ENCODE data around the gene KCNJ6.

KCNJ6 gene

DNA sequence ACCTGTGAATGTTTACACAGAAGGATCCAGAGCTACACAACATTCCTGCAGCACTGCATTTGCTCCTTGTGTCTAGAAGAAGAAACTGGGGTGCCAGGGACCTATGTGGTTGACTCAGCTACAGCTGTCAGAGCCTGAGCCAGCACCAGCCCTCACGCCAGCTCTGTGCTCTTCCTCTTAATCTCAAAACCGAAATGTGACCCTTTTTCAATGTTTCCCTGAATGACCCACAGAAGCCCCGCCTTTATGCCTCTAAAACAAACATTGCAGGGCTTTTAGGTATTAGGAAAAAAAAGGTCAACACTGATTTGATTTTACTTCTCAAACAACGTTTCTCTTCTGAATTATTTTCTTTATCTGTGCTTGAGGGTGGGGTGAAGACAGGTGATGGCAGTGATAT is 289.2 kb downstream of the KCNJ6 start:
- H3K36me3 Mint-ChIP-seq (ENCODE audit: low read depth): no peaks in the 10 kb centered on the region
- no peaks in the 10 kb centered on the region for H3K4me1 Mint-ChIP-seq (ENCODE audit: low read depth)
- H3K27ac Mint-ChIP-seq: no peak overlapping the region
- H3K9me3 Mint-ChIP-seq: no peaks in the 10 kb centered on the region
- peaks cover 31% of the 10 kb centered on the region for H3K27me3 Mint-ChIP-seq (ENCODE audit: low read depth)
- no peak overlapping the region for H3K4me3 Mint-ChIP-seq

DNA sequence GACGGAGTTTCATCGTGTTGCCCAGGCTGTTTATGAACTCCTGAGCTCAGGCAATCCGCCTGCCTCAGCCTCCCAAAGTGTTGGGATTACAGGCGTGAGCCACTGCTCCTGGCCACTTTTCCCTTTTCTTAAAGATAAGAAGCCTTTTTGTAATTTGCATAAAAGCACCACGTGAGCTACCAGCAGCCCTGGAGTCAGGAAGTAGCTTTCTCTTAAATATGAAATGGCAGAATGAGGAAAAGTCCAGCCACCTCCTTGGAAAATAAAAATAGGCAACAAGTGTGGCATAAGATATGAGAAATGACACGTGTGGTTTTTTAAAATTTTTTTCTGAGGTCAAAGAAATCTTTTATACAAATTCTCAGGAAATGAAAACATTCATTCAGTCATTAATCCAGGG is 289.9 kb downstream of the KCNJ6 start:
- Mint-ChIP-seq H3K4me1 (ENCODE audit: low read depth) (no peaks in the 10 kb centered on the region), H3K27ac (no peak overlapping the region), H3K36me3 (ENCODE audit: low read depth) (no peaks in the 10 kb centered on the region), H3K9me3 (no peaks in the 10 kb centered on the region), H3K4me3 (no peak overlapping the region), H3K27me3 (ENCODE audit: low read depth) (peaks cover 23% of the 10 kb centered on the region)

DNA sequence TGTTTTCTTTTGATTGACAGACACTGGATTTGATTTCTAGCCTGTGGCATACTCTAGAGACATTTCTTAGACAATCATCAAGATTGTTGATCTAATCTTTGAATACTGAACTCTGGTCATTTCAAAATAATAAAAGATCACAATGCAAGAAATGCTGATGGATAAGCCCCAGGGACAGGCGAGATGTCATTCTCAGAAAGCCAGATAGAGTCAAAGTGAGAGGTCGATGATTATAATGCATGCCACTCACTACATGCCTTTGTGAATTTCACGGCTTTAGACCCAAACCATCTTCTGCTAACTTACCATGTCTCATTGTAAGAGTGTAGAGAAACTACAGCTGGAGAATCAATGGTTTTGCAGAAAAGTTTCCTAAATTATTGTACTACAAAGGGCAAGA is 292.6 kb downstream of the KCNJ6 start:
- Mint-ChIP-seq H3K36me3 (ENCODE audit: low read depth) (no peaks in the 10 kb centered on the region), H3K27ac (no peak overlapping the region), H3K9me3 (no peaks in the 10 kb centered on the region), H3K4me1 (ENCODE audit: low read depth) (no peaks in the 10 kb centered on the region), H3K27me3 (ENCODE audit: low read depth) (peaks cover 14% of the 10 kb centered on the region), H3K4me3 (no peak overlapping the region)

DNA sequence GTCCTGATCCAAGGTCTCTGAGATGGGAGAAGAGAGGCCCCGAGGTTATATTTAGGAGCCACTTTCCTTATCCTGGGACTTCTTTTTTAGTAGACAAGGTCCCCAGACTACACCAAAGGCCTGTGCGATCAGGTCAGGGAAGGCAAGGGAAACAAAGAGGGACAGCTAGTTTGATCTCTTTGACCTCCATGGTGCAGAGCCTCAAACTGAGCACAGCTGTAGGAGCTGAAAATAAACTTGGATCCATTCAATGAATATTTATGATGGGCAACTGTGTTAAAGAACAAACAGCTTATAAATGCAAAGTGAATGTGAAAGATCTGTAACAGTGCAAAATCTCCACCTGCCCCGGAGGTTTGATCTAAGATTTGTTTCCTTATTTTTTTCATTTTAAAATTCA is 293.1 kb downstream of the KCNJ6 start:
- Mint-ChIP-seq H3K4me1 (ENCODE audit: low read depth) (no peaks in the 10 kb centered on the region), H3K27me3 (ENCODE audit: low read depth) (peaks cover 9% of the 10 kb centered on the region), H3K4me3 (no peak overlapping the region), H3K36me3 (ENCODE audit: low read depth) (no peaks in the 10 kb centered on the region), H3K27ac (no peak overlapping the region), H3K9me3 (no peaks in the 10 kb centered on the region)

DNA sequence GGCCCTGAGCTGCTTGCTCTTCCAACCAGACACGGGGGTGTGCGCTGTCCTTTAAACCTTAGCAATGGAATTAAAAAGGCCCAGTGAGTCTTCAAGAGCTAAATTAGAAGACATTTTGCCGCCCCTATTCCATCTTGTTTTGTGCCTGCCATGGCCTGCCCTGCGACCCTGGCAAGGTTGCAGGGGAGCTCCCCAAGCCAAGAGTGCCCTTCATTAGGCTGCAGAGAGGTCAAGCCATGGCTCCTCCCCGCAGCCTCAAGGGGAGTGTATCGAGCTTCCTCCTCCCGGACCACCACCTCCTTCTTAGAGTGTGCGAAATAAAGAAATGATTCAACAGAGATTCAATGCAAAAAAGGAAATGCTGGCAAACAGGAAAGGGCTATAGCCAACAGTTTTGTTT is 293.5 kb downstream of the KCNJ6 start:
- Mint-ChIP-seq H3K4me1 (ENCODE audit: low read depth) (no peaks in the 10 kb centered on the region), H3K4me3 (no peak overlapping the region), H3K27ac (no peak overlapping the region), H3K36me3 (ENCODE audit: low read depth) (no peaks in the 10 kb centered on the region), H3K9me3 (no peaks in the 10 kb centered on the region), H3K27me3 (ENCODE audit: low read depth) (peaks cover 8% of the 10 kb centered on the region)

DNA sequence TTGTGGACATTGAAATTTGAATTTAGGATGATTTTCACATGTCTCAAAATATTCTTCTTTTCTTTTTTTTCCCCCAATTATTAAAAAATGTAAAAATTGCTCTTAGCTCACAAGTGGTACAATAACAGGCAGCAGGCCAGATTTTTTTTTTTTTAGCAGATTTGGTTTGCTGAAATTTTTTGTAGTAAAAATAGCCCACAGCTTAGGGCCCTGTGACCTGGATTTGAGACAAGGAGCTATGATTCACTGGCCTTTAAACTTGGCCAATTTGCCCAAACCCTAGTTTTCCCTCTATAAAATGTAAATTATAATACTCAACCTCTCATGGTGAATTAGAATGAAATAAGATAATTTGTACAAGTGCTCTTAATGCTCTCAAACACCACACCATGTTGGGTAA is 295.9 kb downstream of the KCNJ6 start:
- no peaks in the 10 kb centered on the region for H3K4me1 Mint-ChIP-seq (ENCODE audit: low read depth)
- H3K36me3 Mint-ChIP-seq (ENCODE audit: low read depth): no peaks in the 10 kb centered on the region
- no peaks in the 10 kb centered on the region for H3K9me3 Mint-ChIP-seq
- H3K4me3 Mint-ChIP-seq: no peak overlapping the region
- no peak overlapping the region for H3K27ac Mint-ChIP-seq
- H3K27me3 Mint-ChIP-seq (ENCODE audit: low read depth): peaks cover 8% of the 10 kb centered on the region

DNA sequence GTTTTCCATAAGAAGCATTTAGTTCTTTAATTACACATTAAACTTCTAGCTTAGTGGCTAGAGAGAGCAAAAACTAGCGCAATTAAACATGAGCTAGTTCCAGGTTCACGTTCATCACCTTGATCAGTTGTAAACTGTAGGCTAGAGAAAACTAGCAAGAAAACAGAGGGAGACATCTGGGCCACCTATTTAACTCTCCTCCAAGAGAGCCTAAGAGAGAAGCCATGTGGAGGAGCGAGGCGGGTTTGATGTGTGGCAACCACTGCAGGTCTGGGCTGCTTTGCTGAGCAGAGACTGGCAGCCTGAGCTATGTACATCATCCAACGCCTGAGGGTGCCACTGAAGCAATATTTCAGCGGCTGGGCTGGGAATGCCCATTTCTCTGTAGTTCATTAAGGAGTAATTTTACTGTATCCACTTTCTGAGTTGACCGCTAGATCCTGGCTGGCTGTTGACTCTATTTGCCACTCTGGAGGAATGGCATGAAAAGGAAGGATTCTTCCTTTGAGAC is 296.7 kb downstream of the KCNJ6 start:
- no peak overlapping the region for H3K27ac Mint-ChIP-seq
- H3K9me3 Mint-ChIP-seq: no peaks in the 10 kb centered on the region
- no peaks in the 10 kb centered on the region for H3K4me1 Mint-ChIP-seq (ENCODE audit: low read depth)
- no peak overlapping the region for H3K4me3 Mint-ChIP-seq
- H3K27me3 Mint-ChIP-seq (ENCODE audit: low read depth): peaks cover 8% of the 10 kb centered on the region
- no peaks in the 10 kb centered on the region for H3K36me3 Mint-ChIP-seq (ENCODE audit: low read depth)

DNA sequence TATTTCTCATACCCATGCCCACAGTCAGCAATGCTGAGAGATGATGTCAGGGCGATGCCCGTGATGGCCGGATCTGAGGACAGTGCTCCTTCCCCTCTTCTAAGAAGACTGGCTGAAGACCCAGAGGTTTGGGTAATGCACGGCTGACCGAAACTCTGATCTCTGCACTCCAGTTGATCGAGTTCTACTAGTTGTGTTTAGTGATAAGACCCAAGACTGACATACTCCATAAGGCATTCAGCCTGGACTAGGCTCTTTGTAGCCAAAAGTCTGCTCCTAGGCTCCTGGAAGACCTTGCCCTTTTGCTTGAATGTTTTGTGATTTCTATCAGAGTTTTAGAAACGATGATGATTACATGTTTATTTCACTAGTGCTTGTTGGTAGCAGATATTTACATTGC is 298.2 kb downstream of the KCNJ6 start:
- H3K9me3 Mint-ChIP-seq: no peaks in the 10 kb centered on the region
- no peak overlapping the region for H3K4me3 Mint-ChIP-seq
- H3K4me1 Mint-ChIP-seq (ENCODE audit: low read depth): no peaks in the 10 kb centered on the region
- no peaks in the 10 kb centered on the region for H3K36me3 Mint-ChIP-seq (ENCODE audit: low read depth)
- no peak overlapping the region for H3K27ac Mint-ChIP-seq
- H3K27me3 Mint-ChIP-seq (ENCODE audit: low read depth): no peaks in the 10 kb centered on the region

DNA sequence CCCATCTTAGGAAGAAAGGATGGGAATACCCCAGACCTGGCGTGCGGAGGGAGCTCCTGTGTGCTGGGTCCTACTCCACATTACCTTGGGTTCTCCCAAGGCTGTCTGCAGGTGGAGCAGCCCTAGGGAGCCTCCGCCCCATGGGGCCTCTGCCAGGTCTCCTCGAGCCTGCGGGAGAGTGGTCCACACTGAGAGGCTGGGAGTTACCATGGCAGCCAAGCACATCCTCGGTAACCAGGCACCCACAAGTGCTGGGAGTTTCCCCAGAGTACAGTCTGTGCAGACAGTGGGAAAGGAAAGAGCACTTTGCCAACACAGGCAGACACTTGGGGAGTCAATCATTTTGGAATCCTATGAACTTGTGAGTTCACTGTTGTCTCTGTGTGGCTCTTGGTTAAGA is 300.3 kb downstream of the KCNJ6 start:
- H3K4me1 Mint-ChIP-seq (ENCODE audit: low read depth): no peaks in the 10 kb centered on the region
- no peak overlapping the region for H3K27ac Mint-ChIP-seq
- no peaks in the 10 kb centered on the region for H3K9me3 Mint-ChIP-seq
- no peaks in the 10 kb centered on the region for H3K36me3 Mint-ChIP-seq (ENCODE audit: low read depth)
- H3K4me3 Mint-ChIP-seq: no peak overlapping the region
- H3K27me3 Mint-ChIP-seq (ENCODE audit: low read depth): peaks cover 3% of the 10 kb centered on the region

DNA sequence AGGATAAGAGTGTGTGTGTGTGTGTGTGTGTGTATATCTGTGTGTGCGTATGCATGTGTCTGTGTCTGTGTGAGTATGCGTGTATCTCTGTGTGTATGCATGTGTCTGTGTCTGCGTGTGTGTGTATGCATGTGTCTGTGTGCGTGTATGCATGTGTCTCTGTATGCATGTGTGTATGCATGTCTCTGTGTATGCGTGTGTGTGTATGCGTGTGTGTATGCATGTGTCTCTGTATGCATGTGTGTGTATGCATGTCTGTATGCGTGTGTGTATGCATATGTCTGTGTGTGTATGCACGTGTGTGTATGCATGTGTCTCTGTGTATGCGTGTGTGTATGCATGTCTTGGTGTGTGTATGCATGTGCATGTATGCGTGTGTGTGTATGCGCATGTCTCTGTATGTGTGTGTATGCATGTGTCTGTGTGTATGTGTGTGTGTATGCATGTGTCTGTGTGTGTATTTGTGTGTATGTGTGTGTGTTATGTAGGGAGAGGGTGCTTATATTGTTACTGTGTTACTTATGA is 301.8 kb downstream of the KCNJ6 start:
- no peaks in the 10 kb centered on the region for H3K36me3 Mint-ChIP-seq (ENCODE audit: low read depth)
- H3K27me3 Mint-ChIP-seq (ENCODE audit: low read depth): peaks cover 7% of the 10 kb centered on the region
- no peaks in the 10 kb centered on the region for H3K9me3 Mint-ChIP-seq
- no peak overlapping the region for H3K4me3 Mint-ChIP-seq
- H3K4me1 Mint-ChIP-seq (ENCODE audit: low read depth): no peaks in the 10 kb centered on the region
- no peak overlapping the region for H3K27ac Mint-ChIP-seq

DNA sequence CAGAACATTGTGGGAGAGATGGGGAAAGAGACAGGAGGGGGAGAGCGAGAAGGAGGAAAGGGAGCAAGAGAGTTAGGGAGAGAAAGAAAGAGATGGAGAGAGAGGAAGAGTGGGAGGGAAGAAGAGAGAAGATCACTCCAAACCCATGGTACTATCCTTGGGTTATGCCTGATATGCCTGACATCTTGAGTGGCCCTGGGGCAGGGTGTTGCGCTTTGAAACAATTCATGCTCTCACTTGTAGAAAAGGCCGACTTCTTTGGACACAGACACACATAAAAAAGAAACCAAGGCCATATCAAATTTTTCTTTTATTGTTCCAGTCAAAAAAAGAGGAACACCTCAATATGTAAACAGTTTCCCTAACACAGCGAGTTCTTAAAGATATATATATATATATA is 309.2 kb downstream of the KCNJ6 start:
- H3K36me3 Mint-ChIP-seq (ENCODE audit: low read depth): no peaks in the 10 kb centered on the region
- H3K9me3 Mint-ChIP-seq: no peaks in the 10 kb centered on the region
- H3K27ac Mint-ChIP-seq: no peak overlapping the region
- H3K27me3 Mint-ChIP-seq (ENCODE audit: low read depth): peaks cover 12% of the 10 kb centered on the region
- no peaks in the 10 kb centered on the region for H3K4me1 Mint-ChIP-seq (ENCODE audit: low read depth)
- no peak overlapping the region for H3K4me3 Mint-ChIP-seq

DNA sequence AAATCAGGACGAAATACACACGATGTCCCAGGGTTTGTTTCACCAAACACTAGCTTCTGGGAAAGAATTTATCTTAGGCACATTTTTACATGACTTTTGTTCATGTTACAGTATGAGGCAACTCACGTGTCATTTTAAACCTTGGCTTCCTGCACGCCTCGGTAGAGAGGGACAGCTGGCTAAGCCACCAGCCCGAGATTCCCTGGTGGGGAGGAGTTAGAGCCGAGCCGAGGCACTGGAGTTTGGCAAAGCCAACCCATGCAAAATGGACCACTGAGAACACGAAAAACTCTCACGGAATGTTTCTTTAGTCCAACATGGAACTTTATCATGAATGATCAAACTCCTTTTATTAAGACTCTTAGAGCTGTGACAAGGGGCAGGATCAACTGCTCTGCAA is 309.7 kb downstream of the KCNJ6 start:
- Mint-ChIP-seq H3K9me3 (no peaks in the 10 kb centered on the region), H3K4me1 (ENCODE audit: low read depth) (no peaks in the 10 kb centered on the region)

DNA sequence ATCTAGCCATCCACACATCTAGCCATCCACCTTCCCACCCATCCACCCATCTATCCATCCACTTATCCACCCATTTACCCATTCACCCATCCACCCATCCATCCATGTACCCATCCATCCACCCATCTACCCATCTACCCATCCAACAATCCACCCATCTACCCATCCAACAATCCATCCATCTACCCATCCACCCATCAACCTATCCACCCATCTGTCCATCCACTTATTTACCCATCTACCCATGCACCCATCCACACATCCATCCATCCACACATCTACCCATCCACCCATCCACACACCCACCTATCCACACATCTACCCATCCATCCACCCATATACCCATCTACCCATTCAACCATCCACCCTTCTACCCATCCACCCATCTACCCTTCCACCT is 311.3 kb downstream of the KCNJ6 start:
- Mint-ChIP-seq H3K4me1 (ENCODE audit: low read depth) (no peaks in the 10 kb centered on the region), H3K4me3 (no peak overlapping the region), H3K36me3 (ENCODE audit: low read depth) (no peaks in the 10 kb centered on the region), H3K9me3 (no peaks in the 10 kb centered on the region), H3K27ac (no peak overlapping the region), H3K27me3 (ENCODE audit: low read depth) (peaks cover 10% of the 10 kb centered on the region)

More for the DNA sequence above, 309.7 kb downstream of the KCNJ6 start:
- Mint-ChIP-seq H3K4me3 (no peak overlapping the region), H3K27ac (no peak overlapping the region), H3K27me3 (ENCODE audit: low read depth) (peaks cover 12% of the 10 kb centered on the region), H3K36me3 (ENCODE audit: low read depth) (no peaks in the 10 kb centered on the region)

DNA sequence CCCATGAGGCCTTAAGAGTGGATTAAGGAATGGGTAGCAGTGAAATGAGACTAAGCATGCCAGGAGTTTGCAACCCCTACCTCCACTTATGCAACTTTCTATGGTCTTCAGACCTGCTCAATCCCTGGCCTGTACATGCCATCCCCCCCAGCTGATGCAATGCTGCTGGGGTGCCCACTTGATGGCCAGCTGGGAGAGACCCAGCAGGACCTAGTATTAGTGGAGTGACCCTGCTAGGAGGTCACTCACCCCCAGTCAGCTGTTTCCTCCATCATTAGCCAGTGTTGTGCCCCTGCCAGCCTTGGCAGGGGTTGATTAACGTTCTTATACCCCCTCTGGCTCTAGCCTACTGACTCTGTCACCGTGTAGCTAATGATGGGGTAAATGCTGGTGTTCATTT is 313.1 kb downstream of the KCNJ6 start:
- Mint-ChIP-seq H3K4me1 (ENCODE audit: low read depth) (no peaks in the 10 kb centered on the region), H3K4me3 (no peak overlapping the region), H3K36me3 (ENCODE audit: low read depth) (no peaks in the 10 kb centered on the region), H3K9me3 (no peaks in the 10 kb centered on the region), H3K27ac (no peak overlapping the region), H3K27me3 (ENCODE audit: low read depth) (peaks cover 5% of the 10 kb centered on the region)

DNA sequence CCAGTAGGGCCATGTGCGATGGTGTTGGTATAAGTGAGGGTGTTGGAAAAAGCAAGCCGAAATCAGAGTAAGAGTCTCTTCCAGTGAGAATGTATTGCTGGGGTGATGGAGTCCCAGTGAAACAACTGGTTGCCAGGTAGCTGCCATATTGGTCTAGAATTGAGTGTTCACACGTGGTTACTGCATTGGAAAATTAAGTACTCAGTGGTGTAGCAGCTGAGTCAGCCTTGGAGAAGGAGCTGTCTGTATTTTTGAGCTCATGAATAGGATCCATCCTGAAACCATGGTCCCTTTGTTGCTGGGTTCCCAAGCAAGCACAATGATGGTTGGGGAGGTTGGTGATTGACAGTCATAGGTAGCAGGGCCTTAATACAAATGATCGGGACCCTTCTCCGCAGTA is 314.3 kb downstream of the KCNJ6 start:
- Mint-ChIP-seq H3K9me3 (no peaks in the 10 kb centered on the region), H3K27me3 (ENCODE audit: low read depth) (peaks cover 3% of the 10 kb centered on the region), H3K36me3 (ENCODE audit: low read depth) (no peaks in the 10 kb centered on the region), H3K4me1 (ENCODE audit: low read depth) (no peaks in the 10 kb centered on the region), H3K27ac (no peak overlapping the region), H3K4me3 (no peak overlapping the region)

DNA sequence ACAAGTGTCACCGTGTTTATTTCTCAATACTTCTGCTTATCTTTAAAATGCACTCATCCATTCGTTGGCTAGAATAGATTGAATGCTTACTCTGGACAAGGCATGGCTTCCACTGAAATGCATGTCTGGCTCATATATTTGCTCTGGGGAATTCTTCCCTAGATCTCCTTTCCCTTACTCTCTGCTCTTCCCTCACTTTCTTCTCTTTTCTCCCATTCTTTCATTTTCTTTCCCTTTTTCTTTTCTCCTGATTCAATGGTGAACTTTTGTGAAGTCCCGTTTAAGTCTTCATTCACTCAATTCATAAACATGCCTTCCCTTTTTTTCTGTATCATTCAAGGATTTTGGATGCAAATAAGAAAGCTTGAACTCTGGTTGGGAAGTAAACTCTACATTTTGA is 315.2 kb downstream of the KCNJ6 start:
- Mint-ChIP-seq H3K9me3 (no peaks in the 10 kb centered on the region), H3K4me1 (ENCODE audit: low read depth) (no peaks in the 10 kb centered on the region), H3K4me3 (no peak overlapping the region), H3K27me3 (ENCODE audit: low read depth) (no peaks in the 10 kb centered on the region), H3K27ac (no peak overlapping the region), H3K36me3 (ENCODE audit: low read depth) (no peaks in the 10 kb centered on the region)

All from T-helper 1 cell treated with Interleukin-12 subunit alpha and Interleukin-12 subunit beta and Interleukin-4 antibody, amounts not matched to agents 30 μg/mL and 1 μg/mL, for 36 hours (primary cell).